WERI-Rb-1 (cell line): Measurements from ENCODE around the gene IGFBP6.

Source experiments
- DNase-seq: peaks from one replicate; pipeline ENCODE4 v3.0.0-alpha.2; 2020
- H3K27ac ChIP-seq: fragments of 250-450 bp; sonication (Bioruptor Pico); 2 replicates; pipeline ENCODE4 v1.5.1; 2020; ENCODE audit warnings: mild to moderate bottlenecking, moderate library complexity
- H3K27me3 ChIP-seq: fragments of 250-450 bp; sonication (Bioruptor Pico); 2 replicates; pipeline ENCODE4 v1.5.1; 2021; ENCODE audit warnings: mild to moderate bottlenecking, low read depth, moderate library complexity; ENCODE audit not compliant: insufficient read depth, severe bottlenecking
- H3K36me3 ChIP-seq: fragments of 250-450 bp; sonication (Bioruptor Pico); 2 replicates; pipeline ENCODE4 v1.5.1; 2020; ENCODE audit warnings: mild to moderate bottlenecking, moderate library complexity
- H3K4me3 ChIP-seq: 2 replicates; pipeline ENCODE4 v1.5.1; 2011; ENCODE audit warnings: low read depth, mild to moderate bottlenecking, control low read depth, low read length
- H3K9me3 ChIP-seq: fragments of 250-450 bp; sonication (Bioruptor Pico); 2 replicates; pipeline ENCODE4 v1.5.1; 2021; ENCODE audit warnings: mild to moderate bottlenecking, moderate library complexity; ENCODE audit not compliant: severe bottlenecking
- TF ChIP-seq, protein P1 (sequence below): IDR thresholded peaks from 2 replicates; pipeline ENCODE4 v1.5.1; 2011; ENCODE audit warnings: low read depth, mild to moderate bottlenecking, control low read depth, inconsistent platforms, low read length

The IGFBP6 gene, protein sequence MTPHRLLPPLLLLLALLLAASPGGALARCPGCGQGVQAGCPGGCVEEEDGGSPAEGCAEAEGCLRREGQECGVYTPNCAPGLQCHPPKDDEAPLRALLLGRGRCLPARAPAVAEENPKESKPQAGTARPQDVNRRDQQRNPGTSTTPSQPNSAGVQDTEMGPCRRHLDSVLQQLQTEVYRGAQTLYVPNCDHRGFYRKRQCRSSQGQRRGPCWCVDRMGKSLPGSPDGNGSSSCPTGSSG

DNA sequence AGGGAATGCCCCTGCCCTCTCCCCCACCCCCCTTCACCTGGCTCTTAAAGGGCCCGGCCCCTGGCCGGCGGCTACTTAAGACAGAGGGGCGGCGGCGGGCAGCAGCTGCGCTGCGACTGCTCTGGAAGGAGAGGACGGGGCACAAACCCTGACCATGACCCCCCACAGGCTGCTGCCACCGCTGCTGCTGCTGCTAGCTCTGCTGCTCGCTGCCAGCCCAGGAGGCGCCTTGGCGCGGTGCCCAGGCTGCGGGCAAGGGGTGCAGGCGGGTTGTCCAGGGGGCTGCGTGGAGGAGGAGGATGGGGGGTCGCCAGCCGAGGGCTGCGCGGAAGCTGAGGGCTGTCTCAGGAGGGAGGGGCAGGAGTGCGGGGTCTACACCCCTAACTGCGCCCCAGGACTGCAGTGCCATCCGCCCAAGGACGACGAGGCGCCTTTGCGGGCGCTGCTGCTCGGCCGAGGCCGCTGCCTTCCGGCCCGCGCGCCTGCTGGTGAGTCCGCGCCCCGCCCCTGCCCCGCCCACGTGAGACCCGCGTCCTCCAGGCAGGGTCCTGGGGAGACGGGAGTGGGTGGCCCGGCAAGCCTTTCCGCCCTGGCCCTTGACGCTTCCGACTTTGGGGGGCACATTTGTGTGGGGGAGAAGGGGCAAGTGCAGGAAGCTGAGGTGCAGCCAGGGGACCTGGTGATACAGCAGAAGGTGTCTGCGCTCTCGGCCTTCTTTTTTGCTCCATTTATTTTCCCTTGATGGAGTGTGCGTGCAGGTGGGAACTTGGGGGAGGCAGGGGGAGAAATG is at the start of gene IGFBP6:
IGFBP6 (plus strand) TSS at position 104 of the 790 bp plus-strand sequence; CDS start at position 155, 51 bp downstream.
- no peak within 1 kb of the TSS for H3K27ac ChIP-seq
- DNase-seq, result peak; percentile 54
- no peaks in the 10 kb centered on the region for H3K36me3 ChIP-seq
- no peaks in the 10 kb centered on the region for H3K9me3 ChIP-seq
- H3K4me3 ChIP-seq, result peak within 1 kb of the TSS; percentile 75
- H3K27me3 ChIP-seq, result peaks cover 29% of the 10 kb centered on the region
- TF ChIP-seq, protein P1, sequence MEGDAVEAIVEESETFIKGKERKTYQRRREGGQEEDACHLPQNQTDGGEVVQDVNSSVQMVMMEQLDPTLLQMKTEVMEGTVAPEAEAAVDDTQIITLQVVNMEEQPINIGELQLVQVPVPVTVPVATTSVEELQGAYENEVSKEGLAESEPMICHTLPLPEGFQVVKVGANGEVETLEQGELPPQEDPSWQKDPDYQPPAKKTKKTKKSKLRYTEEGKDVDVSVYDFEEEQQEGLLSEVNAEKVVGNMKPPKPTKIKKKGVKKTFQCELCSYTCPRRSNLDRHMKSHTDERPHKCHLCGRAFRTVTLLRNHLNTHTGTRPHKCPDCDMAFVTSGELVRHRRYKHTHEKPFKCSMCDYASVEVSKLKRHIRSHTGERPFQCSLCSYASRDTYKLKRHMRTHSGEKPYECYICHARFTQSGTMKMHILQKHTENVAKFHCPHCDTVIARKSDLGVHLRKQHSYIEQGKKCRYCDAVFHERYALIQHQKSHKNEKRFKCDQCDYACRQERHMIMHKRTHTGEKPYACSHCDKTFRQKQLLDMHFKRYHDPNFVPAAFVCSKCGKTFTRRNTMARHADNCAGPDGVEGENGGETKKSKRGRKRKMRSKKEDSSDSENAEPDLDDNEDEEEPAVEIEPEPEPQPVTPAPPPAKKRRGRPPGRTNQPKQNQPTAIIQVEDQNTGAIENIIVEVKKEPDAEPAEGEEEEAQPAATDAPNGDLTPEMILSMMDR, result no peak

DNA sequence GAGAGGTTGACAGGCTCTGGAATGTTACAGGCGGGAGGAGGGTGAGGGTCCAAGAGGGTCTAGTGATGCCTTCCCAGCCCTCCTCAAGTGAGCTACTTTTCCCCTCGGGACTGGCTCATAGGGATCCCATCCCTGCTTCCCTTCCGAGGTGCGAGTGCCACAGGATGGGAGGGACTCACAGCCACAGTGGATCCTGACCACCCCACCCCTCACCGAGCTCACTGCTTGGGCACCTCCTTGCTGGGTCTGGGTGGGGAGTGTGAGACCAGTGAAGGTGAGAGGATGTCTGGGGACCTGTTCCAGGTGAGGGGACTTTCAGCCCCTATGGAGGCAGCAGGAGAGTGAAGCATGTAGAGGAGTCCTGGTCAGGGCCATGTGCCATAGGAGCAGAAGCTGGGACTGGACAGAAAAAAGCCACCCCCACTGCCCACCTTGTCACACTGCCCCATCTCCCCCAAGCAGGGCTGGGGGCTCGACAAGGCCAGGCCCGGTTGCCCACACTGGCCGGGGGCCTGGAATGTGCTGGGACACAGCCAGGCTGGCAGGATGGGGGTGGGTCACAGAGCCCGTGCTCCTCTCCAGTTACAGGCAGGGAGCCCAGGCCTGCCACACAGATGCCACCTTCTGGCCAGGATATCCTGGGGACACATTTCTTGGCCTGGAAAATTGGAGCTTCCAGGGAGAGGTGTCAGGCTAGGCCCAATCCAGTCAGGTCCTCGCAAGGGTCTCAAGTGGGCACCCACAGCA is 49.3 kb upstream of the IGFBP6 start:
- TF ChIP-seq, protein P1, result peak; percentile 19; the same call in 1 of the 2 replicates
- Histone ChIP-seq H3K4me3 (no peak overlapping the region), H3K27me3 (no peaks in the 10 kb centered on the region), H3K36me3 (no peaks in the 10 kb centered on the region), H3K27ac (peak overlapping the region; percentile 24; the same call in 1 of the 2 replicates), H3K9me3 (no peaks in the 10 kb centered on the region)
- no peak for DNase-seq

DNA sequence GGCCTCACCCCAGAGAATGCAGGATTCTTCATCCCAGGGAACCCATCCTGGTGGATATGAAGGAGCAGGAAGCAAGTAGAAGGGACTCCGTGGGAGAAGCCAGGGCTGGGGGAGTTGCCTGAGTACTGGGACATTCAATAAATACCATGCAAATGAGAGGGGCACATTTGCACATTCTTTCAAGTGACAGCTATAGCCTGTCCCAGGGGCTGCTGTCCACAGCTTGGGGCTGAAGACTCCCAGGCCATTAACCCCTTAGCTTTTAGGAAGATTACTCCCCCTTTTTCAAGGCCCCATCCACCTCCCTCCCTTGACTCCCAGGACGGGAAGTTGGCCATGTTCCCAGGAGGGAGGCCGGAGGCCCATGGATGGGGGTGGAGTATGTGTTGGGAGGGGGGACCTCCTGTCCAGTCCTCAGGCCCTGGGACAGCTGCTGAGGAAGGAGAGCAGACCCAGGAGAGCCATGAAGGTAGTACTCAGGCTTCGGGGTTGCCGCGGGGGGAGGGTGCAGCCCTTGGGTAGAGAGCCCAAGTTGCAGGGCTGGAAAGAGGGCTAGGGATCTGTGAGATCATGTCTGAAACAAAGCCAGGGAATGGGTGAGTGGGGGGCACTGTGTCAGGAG is 48.6 kb upstream of the IGFBP6 start:
- H3K36me3 ChIP-seq, result no peaks in the 10 kb centered on the region
- H3K9me3 ChIP-seq, result no peaks in the 10 kb centered on the region
- TF ChIP-seq, protein P1, result no peak
- H3K4me3 ChIP-seq, result no peak overlapping the region
- DNase-seq, result no peak
- H3K27ac ChIP-seq, result peak overlapping the region; percentile 52
- no peaks in the 10 kb centered on the region for H3K27me3 ChIP-seq

DNA sequence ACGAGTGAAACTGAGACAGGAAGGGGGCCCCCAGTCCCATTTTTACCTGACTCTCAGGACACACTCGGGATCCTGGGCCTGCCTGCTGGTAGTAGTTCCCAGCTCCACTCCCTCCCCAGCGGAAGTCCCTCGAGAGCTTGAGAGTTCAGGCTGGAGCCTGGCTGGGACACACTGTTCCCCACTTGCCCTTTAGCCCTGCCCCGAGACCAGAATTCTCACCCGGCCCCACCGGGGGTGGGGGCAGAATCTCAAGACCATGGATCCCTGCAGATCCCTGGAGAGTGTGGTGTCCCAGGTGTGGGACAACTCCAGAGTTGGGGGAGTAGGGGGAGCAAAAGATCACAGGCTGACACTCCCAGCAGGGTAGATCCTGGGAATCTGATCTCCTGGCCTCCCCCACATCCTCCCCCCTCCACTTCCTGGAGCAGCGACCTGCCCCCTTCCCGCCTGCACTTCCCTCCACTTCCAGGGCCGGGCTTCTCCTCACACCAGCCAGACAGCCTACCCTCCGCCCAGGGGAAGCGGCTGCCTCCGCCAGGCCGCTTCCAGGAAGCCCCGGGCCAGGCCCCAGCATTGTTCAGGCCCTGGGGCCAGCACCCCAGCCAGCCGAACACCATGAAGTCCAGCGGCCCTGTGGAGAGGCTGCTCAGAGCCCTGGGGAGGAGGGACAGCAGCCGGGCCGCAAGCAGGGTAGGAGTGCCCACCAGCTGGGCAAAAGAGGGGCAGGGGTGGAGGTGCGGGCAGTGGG is 47.7 kb upstream of the IGFBP6 start, which contains the start of gene TNS2:
TNS2 (plus strand) TSS at position 495 of the 748 bp plus-strand sequence; CDS start at position 616, 121 bp downstream.
- Histone ChIP-seq H3K27me3 (no peaks in the 10 kb centered on the region), H3K4me3 (no peak within 1 kb of the TSS), H3K27ac (peak within 1 kb of the TSS; percentile 52), H3K36me3 (no peaks in the 10 kb centered on the region), H3K9me3 (no peaks in the 10 kb centered on the region)
- DNase-seq, result peak; percentile 70
- TF ChIP-seq, protein P1, result no peak
